ENCODE data around the gene FRAS1.

- no peak for TF ChIP-seq CTCF (IDR thresholded peaks at IDR 0.05)
- TF ChIP-seq REST (IDR thresholded peaks at IDR 0.05; ENCODE audit: insufficient read depth in 1 of 2, low read depth in 2 of 2, low read length in 1 of 2) = no peak
- no peak for TF ChIP-seq POLR2AphosphoS5 (IDR thresholded peaks at IDR 0.05; ENCODE audit: low read depth, low read length)
Observed at GRCh38 chr4:78578674-78579425, 521.7 kb downstream of the FRAS1 start.

All from Panc1 (cell line).